ENCODE data around the gene PDGFRB. TPM values are rescaled to one million over a fixed set of nuclear protein-coding genes. Genes with fewer than 3 reads are reported as not detected.
A peak's percentile ranks its signal among the peaks of the same experiment; 100 is the strongest.

Gene PDGFRB
- total and polyA plus RNA-seq, 2 of the 8 experiments (the other 6 are each of a cell fraction or from before 2014, with no cell fraction given) = 4.2 to 13.7 TPM

- Histone ChIP-seq H2AFZ (ENCODE audit: low read length) (no peak overlapping the region), H3K14ac (ENCODE audit: insufficient read length) (no peak overlapping the region), H2BK20ac (ENCODE audit: low read length) (no peak overlapping the region), H4K91ac (replicated peaks; ENCODE audit: insufficient read length, low read length) (no peak overlapping the region), H3K4me1 (replicated peaks in 1 of 4; ENCODE audit: control insufficient read depth in 3 of 4, insufficient read depth in 4 of 4, low read length in 3 of 4) (peaks cover 7 to 21% (median 15%) of the 10 kb centered on the region in 4 experiments), H3K4me3 (ENCODE audit: extremely low read depth in 1 of 4, insufficient read depth in 2 of 4, low read depth in 3 of 4, low read length in 4 of 4) (no peak overlapping the region), H3K9me3 (ENCODE audit: insufficient read depth in 2 of 2, low read depth in 1 of 2, low read length in 1 of 2) (no peaks in the 10 kb centered on the region), H3K9ac (replicated peaks in 1 of 4; ENCODE audit: extremely low read depth in 1 of 4, low read depth in 3 of 4, low read length in 3 of 4) (no peak overlapping the region), H4K5ac (ENCODE audit: insufficient read length, low read depth, low read length) (no peak overlapping the region), H2BK5ac (ENCODE audit: low read depth, low read length) (no peak overlapping the region), H2BK12ac (ENCODE audit: low read depth, low read length) (0 out of 2 replicates have a peak overlapping the region, but pooled peaks have one; percentile 27), H3K56ac (replicated peaks; ENCODE audit: insufficient read length, low read depth, low read length) (no peak overlapping the region), H3K79me2 (ENCODE audit: control insufficient read depth in 1 of 2, insufficient read depth in 2 of 2, low read length in 2 of 2) (no peaks in the 10 kb centered on the region), H3K4me2 (ENCODE audit: insufficient read depth in 1 of 2, low read depth in 2 of 2, low read length in 2 of 2) (no peak overlapping the region), H4K8ac (ENCODE audit: extremely low read depth, insufficient read depth, low read length) (no peak overlapping the region), H3K23me2 (ENCODE audit: low read depth, low read length) (no peaks in the 10 kb centered on the region; the same call in 1 of the 2 replicates), H3K4ac (replicated peaks; ENCODE audit: insufficient read length, low read depth, low read length) (no peak overlapping the region), H3K27me3 (replicated peaks in 1 of 4; ENCODE audit: control insufficient read depth in 3 of 4, extremely low read depth in 1 of 4, insufficient read depth in 3 of 4, low read length in 3 of 4) (peaks cover 0 to 3% (median 0%) of the 10 kb centered on the region in 4 experiments; a peak in 4 of 7 replicates), H3K18ac (ENCODE audit: extremely low read depth, low read length) (no peak overlapping the region), H4K20me1 (replicated peaks in 1 of 2; ENCODE audit: control insufficient read depth in 1 of 2, insufficient read depth in 2 of 2, low read length in 2 of 2) (no peaks in the 10 kb centered on the region), H2AK5ac (ENCODE audit: low read depth, low read length) (peak overlapping the region; percentile 15; the same call in 1 of the 2 replicates), H3K27ac (ENCODE audit: low read depth, low read length) (no peak overlapping the region), H3K79me1 (ENCODE audit: low read depth, low read length) (no peaks in the 10 kb centered on the region), H3K36me3 (ENCODE audit: control insufficient read depth in 2 of 4, insufficient read depth in 4 of 4, low read length in 3 of 4) (no peaks in the 10 kb centered on the region), H2BK15ac (ENCODE audit: low read length) (no peak overlapping the region; the same call in 1 of the 2 replicates), H2BK120ac (replicated peaks; ENCODE audit: low read depth, low read length) (no peak overlapping the region), H3K23ac (ENCODE audit: insufficient read length) (no peak overlapping the region)
- POLR2A ChIA-PET (ENCODE audit: partially characterized antibody) = interaction anchor here (1.0 to 1.3 kb wide), 2 partner anchors 20 to 60 kb away, joined by 4 read pairs; no protein-coding TSS in a partner anchor
- 84% methylated on average over 12 of the region's 12 CpGs; no CpG with 5 or more reads in 1 of the 2 experiments for WGBS, 2 experiments (ENCODE audit: extremely low coverage in 1 of 2, insufficient coverage in 1 of 2, insufficient read length in 1 of 2, insufficient replicate concordance in 2 of 2, low coverage in 1 of 2, low lambda C conversion rate in 2 of 2, missing lambda C conversion rate in 1 of 2)
- CTCF ChIA-PET (ENCODE audit: partially characterized antibody) = interaction anchor here (0.6 to 15.3 kb wide), 21 partner anchors 9 to 401 kb away, joined by 3 to 372 read pairs (median 6); no protein-coding TSS in a partner anchor
- FAIRE-seq (no peak), DNase-seq (ENCODE audit: low read depth in 1 of 2, low spot score in 2 of 2) (no peak)
- TF ChIP-seq NANOG (IDR thresholded peaks at IDR 0.05; ENCODE audit: insufficient read depth, low read depth, low read length, poor library complexity, severe bottlenecking) = no peak
- no peak for TF ChIP-seq BACH1 (IDR thresholded peaks at IDR 0.05; ENCODE audit: low read length)
- TF ChIP-seq EP300 (IDR thresholded peaks at IDR 0.05; ENCODE audit: borderline replicate concordance in 1 of 2, low read depth in 2 of 2, low read length in 2 of 2) = no peak
- TF ChIP-seq, protein P1, sequence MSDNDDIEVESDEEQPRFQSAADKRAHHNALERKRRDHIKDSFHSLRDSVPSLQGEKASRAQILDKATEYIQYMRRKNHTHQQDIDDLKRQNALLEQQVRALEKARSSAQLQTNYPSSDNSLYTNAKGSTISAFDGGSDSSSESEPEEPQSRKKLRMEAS (IDR thresholded peaks at IDR 0.05) = no peak
- TF ChIP-seq FOSL1 (IDR thresholded peaks at IDR 0.05; ENCODE audit: insufficient read depth, low read depth, low read length) = no peak
- TF ChIP-seq CHD1 (IDR thresholded peaks at IDR 0.05; ENCODE audit: low read depth, low read length) = no peak
- TF ChIP-seq RBBP5 (IDR thresholded peaks at IDR 0.05; ENCODE audit: borderline replicate concordance, low read depth, low read length) = no peak
- TF ChIP-seq SP1 (IDR thresholded peaks at IDR 0.05; ENCODE audit: low read depth, low read length) = no peak
- no peak for TF ChIP-seq SP2 (IDR thresholded peaks at IDR 0.05; ENCODE audit: low read length)
- no peak for TF ChIP-seq TCF12 (IDR thresholded peaks at IDR 0.05; ENCODE audit: low read depth, low read length)
- no peak for TF ChIP-seq USF2 (IDR thresholded peaks at IDR 0.05; ENCODE audit: low read length)
Measured at GRCh38 chr5:150158170-150158949, 2.7 kb upstream of the PDGFRB start.

Measured in H1 (cell line).